Trophoblast cell (in vitro differentiated cells and primary cell): ENCODE measurements around the gene GPR171.

Experiments
- DNase-seq, 2 donors: peaks; one replicate each; pipeline ENCODE4 v3.0.0-alpha.2; 2016
- H2AFZ ChIP-seq: 2 replicates; pipeline ENCODE4 v1.6.1; 2013; ENCODE audit warnings: low read length, moderate library complexity, mild to moderate bottlenecking; ENCODE audit not compliant: insufficient read depth, poor library complexity
- H2AK5ac ChIP-seq: 2 replicates; pipeline ENCODE4 v1.6.1; 2013; ENCODE audit warnings: mild to moderate bottlenecking, low read length
- H2BK120ac ChIP-seq: 2 replicates; pipeline ENCODE4 v1.6.1; 2013; ENCODE audit warnings: low read length, mild to moderate bottlenecking, moderate library complexity; ENCODE audit not compliant: insufficient read depth, poor library complexity
- H2BK12ac ChIP-seq: 2 replicates; pipeline ENCODE4 v1.6.1; 2013; ENCODE audit warnings: mild to moderate bottlenecking, low read length, moderate library complexity
- H2BK5ac ChIP-seq: 2 replicates; pipeline ENCODE4 v1.6.1; 2013; ENCODE audit warnings: low read length, low read depth, moderate library complexity, mild to moderate bottlenecking; ENCODE audit not compliant: poor library complexity
- H3K14ac ChIP-seq: 2 replicates; pipeline ENCODE4 v1.6.1; 2013; ENCODE audit warnings: mild to moderate bottlenecking, low read length
- H3K18ac ChIP-seq: 2 replicates; pipeline ENCODE4 v1.6.1; 2013; ENCODE audit warnings: mild to moderate bottlenecking, low read length
- H3K23ac ChIP-seq: 2 replicates; pipeline ENCODE4 v1.6.1; 2013; ENCODE audit warnings: low read length
- H3K27ac ChIP-seq: 2 replicates; pipeline ENCODE4 v1.5.1; 2013; ENCODE audit warnings: low read depth, mild to moderate bottlenecking, inconsistent platforms, low read length, moderate library complexity
- H3K27me3 ChIP-seq: 2 replicates; pipeline ENCODE4 v1.6.1; 2013; ENCODE audit warnings: inconsistent platforms, mild to moderate bottlenecking, low read length, moderate library complexity; ENCODE audit not compliant: insufficient read depth
- H3K36me3 ChIP-seq, 2 experiments: 1 replicate in 1 of 2; 2 replicates in 1 of 2; pipeline ENCODE4 v1.6.1; 2013; ENCODE audit warnings: low read length in 2 of 2, mild to moderate bottlenecking in 2 of 2, moderate library complexity in 1 of 2; ENCODE audit not compliant: insufficient read depth in 2 of 2, control insufficient read depth in 1 of 2
- H3K4ac ChIP-seq: 2 replicates; pipeline ENCODE4 v1.6.1; 2013; ENCODE audit warnings: low read depth, mild to moderate bottlenecking, low read length, moderate library complexity
- H3K4me1 ChIP-seq, 2 experiments: 1 replicate in 1 of 2; 2 replicates in 1 of 2; pipeline ENCODE4 v1.6.1; 2013; ENCODE audit warnings: low read length in 2 of 2, mild to moderate bottlenecking in 2 of 2, moderate library complexity in 1 of 2; ENCODE audit not compliant: insufficient read depth in 2 of 2, control insufficient read depth in 1 of 2
- H3K4me2 ChIP-seq: 2 replicates; pipeline ENCODE4 v1.6.1; 2013; ENCODE audit warnings: inconsistent platforms, mild to moderate bottlenecking, low read length, moderate library complexity
- H3K4me3 ChIP-seq: 2 replicates; pipeline ENCODE4 v1.5.1; 2013; ENCODE audit warnings: mild to moderate bottlenecking, low read depth, low read length, inconsistent platforms
- H3K79me1 ChIP-seq: one replicate; pipeline ENCODE4 v1.6.1; 2013; ENCODE audit warnings: low read length
- H3K79me2 ChIP-seq: 2 replicates; pipeline ENCODE4 v1.6.1; 2013; ENCODE audit warnings: low read length, mild to moderate bottlenecking; ENCODE audit not compliant: control insufficient read depth, insufficient read depth, poor library complexity
- H3K9ac ChIP-seq: 2 replicates; pipeline ENCODE4 v1.6.1; 2013; ENCODE audit warnings: mild to moderate bottlenecking, low read length
- H3K9me3 ChIP-seq: 2 replicates; pipeline ENCODE4 v1.6.1; 2013; ENCODE audit warnings: low read depth, mild to moderate bottlenecking, control low read depth, inconsistent platforms, low read length; ENCODE audit not compliant: insufficient read depth
- H4K12ac ChIP-seq: 2 replicates; pipeline ENCODE4 v1.6.1; 2013; ENCODE audit warnings: low read depth, mild to moderate bottlenecking, low read length, moderate library complexity
- H4K8ac ChIP-seq: 2 replicates; pipeline ENCODE4 v1.6.1; 2013; ENCODE audit warnings: low read depth, mild to moderate bottlenecking, low read length, moderate library complexity
- H4K91ac ChIP-seq: one replicate; pipeline ENCODE4 v1.6.1; 2013; ENCODE audit warnings: low read depth, mild to moderate bottlenecking, low read length, moderate library complexity
- WGBS: extraction: QIAGEN DNeasy Blood & Tissue Kit; methylation state at CpG from one replicate; pipeline ENCODE4 v1.1.7; 2013; ENCODE audit warnings: missing lambda C conversion rate; ENCODE audit not compliant: insufficient read length, insufficient coverage; ENCODE audit errors: extremely low coverage; 5-methylcytosine and 5-hydroxymethylcytosine counted together

GPR171 gene

GRCh38 chr3:151230646-151231045, 27.6 kb upstream of the GPR171 start:
- Histone ChIP-seq H3K79me2 (no peaks in the 10 kb centered on the region), H3K27ac (no peak overlapping the region), H4K91ac (no peak overlapping the region), H3K18ac (no peak overlapping the region), H2AK5ac (no peak overlapping the region), H3K9me3 (no peaks in the 10 kb centered on the region), H3K4me1 (peaks cover 3 to 8% of the 10 kb centered on the region in 2 experiments), H3K14ac (no peak overlapping the region), H3K9ac (no peak overlapping the region), H2BK5ac (no peak overlapping the region), H3K4me3 (no peak overlapping the region), H3K79me1 (no peaks in the 10 kb centered on the region), H4K12ac (no peak overlapping the region), H3K4me2 (no peak overlapping the region), H4K8ac (no peak overlapping the region), H3K36me3 (peaks cover 5 to 8% of the 10 kb centered on the region in 2 experiments), H3K4ac (no peak overlapping the region), H2BK120ac (no peak overlapping the region), H3K23ac (no peak overlapping the region), H2BK12ac (no peak overlapping the region), H3K27me3 (no peaks in the 10 kb centered on the region), H2AFZ (no peak overlapping the region)
- peak in 1 of 2 donors; percentile 14 for DNase-seq
- no CpG with 5 or more reads among the region's 4 CpGs for WGBS

DNA sequence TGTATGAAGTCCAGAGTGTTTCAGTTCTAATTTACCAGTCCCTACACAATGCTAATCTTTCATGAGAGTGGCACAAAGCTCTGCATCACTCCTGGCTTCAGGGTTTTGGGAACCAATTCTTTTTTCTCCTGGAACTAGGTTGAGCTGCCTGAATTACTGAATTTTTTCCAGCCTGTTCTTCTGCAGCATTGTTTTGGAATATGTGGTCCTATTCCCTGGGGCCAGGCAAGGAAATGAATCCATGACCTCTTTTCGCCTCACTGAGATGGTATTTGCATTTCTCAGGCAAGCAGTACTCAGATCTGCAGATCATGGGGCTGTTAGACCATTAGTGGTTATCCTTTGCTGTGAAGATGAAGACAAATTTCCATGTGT, 25.6 kb upstream of the GPR171 start:
- Histone ChIP-seq H3K36me3 (peaks cover 5% of the 10 kb centered on the region in 2 experiments), H3K4me1 (peaks cover 3 to 8% of the 10 kb centered on the region in 2 experiments), H3K14ac (no peak overlapping the region), H4K8ac (no peak overlapping the region), H4K91ac (no peak overlapping the region), H3K9ac (no peak overlapping the region), H3K79me1 (no peaks in the 10 kb centered on the region), H3K18ac (no peak overlapping the region), H3K27ac (no peak overlapping the region), H3K4me3 (no peak overlapping the region), H3K4me2 (no peak overlapping the region), H3K4ac (no peak overlapping the region), H2BK5ac (no peak overlapping the region), H3K27me3 (no peaks in the 10 kb centered on the region), H2AFZ (no peak overlapping the region), H4K12ac (no peak overlapping the region), H2BK120ac (no peak overlapping the region), H3K79me2 (no peaks in the 10 kb centered on the region), H3K9me3 (no peaks in the 10 kb centered on the region), H3K23ac (no peak overlapping the region), H2BK12ac (no peak overlapping the region), H2AK5ac (no peak overlapping the region)
- peak; percentile 12 to 36 for DNase-seq
- WGBS, result no CpG with 5 or more reads among the region's 1 CpG

- no peak overlapping the region for H3K18ac ChIP-seq
- no peak overlapping the region for H4K12ac ChIP-seq
- no peak overlapping the region for H3K9ac ChIP-seq
- H2AFZ ChIP-seq, result no peak overlapping the region
- H3K79me1 ChIP-seq, result no peaks in the 10 kb centered on the region
- H2BK12ac ChIP-seq, result no peak overlapping the region
- no peak overlapping the region for H2BK5ac ChIP-seq
- no peak overlapping the region for H3K23ac ChIP-seq
- H3K4me1 ChIP-seq, result peaks cover 3 to 8% of the 10 kb centered on the region in 2 experiments
- no peak overlapping the region for H3K4me2 ChIP-seq
- H3K36me3 ChIP-seq, result peaks cover 5% of the 10 kb centered on the region in 2 experiments
- H4K8ac ChIP-seq, result no peak overlapping the region
- no CpG with 5 or more reads among the region's 9 CpGs for WGBS
- no peak overlapping the region for H3K4ac ChIP-seq
- no peak overlapping the region for H3K14ac ChIP-seq
- no peak overlapping the region for H2BK120ac ChIP-seq
- no peak overlapping the region for H2AK5ac ChIP-seq
- no peak overlapping the region for H4K91ac ChIP-seq
- H3K79me2 ChIP-seq, result no peaks in the 10 kb centered on the region
- peak; percentile 58 to 89 for DNase-seq
- H3K27me3 ChIP-seq, result no peaks in the 10 kb centered on the region
- H3K9me3 ChIP-seq, result no peaks in the 10 kb centered on the region
- no peak overlapping the region for H3K4me3 ChIP-seq
- peak overlapping the region; percentile 10 for H3K27ac ChIP-seq
Observed at GRCh38 chr3:151227807-151228665, 25.0 kb upstream of the GPR171 start.

GRCh38 chr3:151227266-151227806, 24.3 kb upstream of the GPR171 start:
- Histone ChIP-seq H4K91ac (no peak overlapping the region), H2AK5ac (no peak overlapping the region), H3K9ac (no peak overlapping the region), H2BK120ac (no peak overlapping the region), H3K4me3 (no peak overlapping the region), H2BK12ac (no peak overlapping the region), H3K18ac (no peak overlapping the region), H4K12ac (no peak overlapping the region), H3K79me1 (no peaks in the 10 kb centered on the region), H2BK5ac (no peak overlapping the region), H3K27ac (no peak overlapping the region), H3K36me3 (peaks cover 3 to 5% of the 10 kb centered on the region in 2 experiments), H3K4me1 (peaks cover 3 to 8% of the 10 kb centered on the region in 2 experiments), H2AFZ (no peak overlapping the region), H3K23ac (no peak overlapping the region), H3K27me3 (no peaks in the 10 kb centered on the region), H3K4ac (no peak overlapping the region), H4K8ac (no peak overlapping the region), H3K79me2 (no peaks in the 10 kb centered on the region), H3K4me2 (no peak overlapping the region), H3K14ac (no peak overlapping the region), H3K9me3 (no peaks in the 10 kb centered on the region)
- WGBS, result no CpG with 5 or more reads among the region's 6 CpGs
- DNase-seq, result peak in 1 of 2 donors; percentile 1
